Adrenal gland (tissue), 5 donors: ENCODE measurements around the gene STXBP5.

Experiments used
- CTCF ChIP-seq, 6 experiments: fragments of 450-650 bp in 4 of 6; fragments of 200-600 bp in 2 of 6; sonication (generic) in 1 of 6; IDR thresholded peaks; 1 replicate in 5 of 6; 2 replicates in 1 of 6; pipeline versions ENCODE4 v1.5.1 to v1.8.0; 2016 to 2021; ENCODE audit warnings: antibody characterized with exemption in 6 of 6, mild to moderate bottlenecking in 2 of 6, moderate library complexity in 1 of 6
- POLR2A ChIP-seq, 2 donors: fragments of 450-650 bp; IDR thresholded peaks; one replicate each; pipeline ENCODE4 v1.6.1; 2017; ENCODE audit warnings: antibody characterized with exemption in 2 of 2, mild to moderate bottlenecking in 2 of 2, moderate library complexity in 1 of 2
- donor health status: DM: no; HTN: no; CAD: no.

GRCh38 chr6:147214248-147215227, 10.3 kb downstream of the STXBP5 start:
- TF ChIP-seq CTCF (IDR thresholded peaks at IDR 0.05): no peak
- TF ChIP-seq POLR2A (IDR thresholded peaks at IDR 0.05): no peak
